A673 (cell line): ENCODE data around the gene PINLYP. TPM values are rescaled to one million over a fixed set of nuclear protein-coding genes. Genes with fewer than 3 reads are reported as not detected.
"Not testable (repeated sequence)": the region's sequence is repeated elsewhere in the genome, so short reads cannot be mapped to it uniquely, and the experiment has no call there.

Experiments
- BruUV-seq: library from RNA; stranded (reverse); fragments of 400-500 nt; replicated peaks from 2 replicates; lab custom pipeline; 2021; lab: Mats Ljungman, UMichigan
- CTCF ChIA-PET: fragments of 300-600 bp; sonication (Branson Sonifier 250); formaldehyde crosslinking; loops from one replicate; lab custom pipeline; 2022; ENCODE audit warnings: antibody characterized with exemption; lab: Charles Lee
- POLR2A ChIA-PET: fragments of 300-600 bp; sonication (Branson Sonifier 250); formaldehyde crosslinking; loops from one replicate; lab custom pipeline; 2022; ENCODE audit warnings: antibody characterized with exemption; ENCODE audit not compliant: low non-redundant PET; lab: Charles Lee
- DNase-seq: peaks from one replicate; pipeline ENCODE4 v3.0.0-alpha.2; 2015; ENCODE audit warnings: low spot score
- H3K27ac ChIP-seq: fragments of 200-600 bp; sonication (generic); 2 replicates; pipeline ENCODE4 v1.5.1; 2016; ENCODE audit warnings: mixed run types, low read depth, mild to moderate bottlenecking, mixed read lengths, antibody characterized with exemption, low read length; ENCODE audit not compliant: poor library complexity, severe bottlenecking
- H3K27me3 ChIP-seq: fragments of 200-600 bp; sonication (generic); replicated peaks from 2 replicates; pipeline ENCODE4 v1.6.1; 2017; ENCODE audit warnings: mixed run types, low read depth, mild to moderate bottlenecking, mixed read lengths, antibody characterized with exemption, low read length; ENCODE audit not compliant: insufficient read depth, poor library complexity
- H3K36me3 ChIP-seq: fragments of 200-600 bp; sonication (generic); 2 replicates; pipeline ENCODE4 v1.6.1; 2016; ENCODE audit warnings: mixed run types, mild to moderate bottlenecking, mixed read lengths, antibody characterized with exemption, low read length; ENCODE audit not compliant: insufficient read depth, poor library complexity, severe bottlenecking
- H3K4me1 ChIP-seq: fragments of 200-600 bp; sonication (generic); 2 replicates; pipeline ENCODE4 v1.6.1; 2017; ENCODE audit warnings: mixed run types, mild to moderate bottlenecking, mixed read lengths, antibody characterized with exemption, low read length; ENCODE audit not compliant: insufficient read depth, poor library complexity, severe bottlenecking
- H3K4me3 ChIP-seq: fragments of 200-600 bp; sonication (generic); 2 replicates; pipeline ENCODE4 v1.5.1; 2016; ENCODE audit warnings: low read depth, mixed run types, mild to moderate bottlenecking, mixed read lengths, low read length; ENCODE audit not compliant: poor library complexity, severe bottlenecking
- H3K9me3 ChIP-seq: fragments of 200-600 bp; sonication (generic); 2 replicates; pipeline ENCODE4 v1.6.1; 2016; ENCODE audit warnings: mixed run types, low read depth, mild to moderate bottlenecking, mixed read lengths, antibody characterized with exemption, low read length; ENCODE audit not compliant: poor library complexity, severe bottlenecking
- EZH2 ChIP-seq: fragments of 200-600 bp; sonication (generic); IDR thresholded peaks from 2 replicates; pipeline ENCODE4 v1.6.1; 2017; ENCODE audit warnings: borderline replicate concordance, low read depth, mild to moderate bottlenecking, mixed read lengths, antibody characterized with exemption, low read length; ENCODE audit not compliant: poor library complexity, severe bottlenecking
- intact Hi-C: fragments of 100-400 bp; cut with micrococcal nuclease; formaldehyde crosslinking; loops from one replicate; pipeline ENCODE4 v1.10.0; 2022; ENCODE audit not compliant: unreplicated experiment
- total RNA-seq: library from RNA; stranded (reverse); gene quantifications from 2 replicates; pipeline ENCODE4 v1.2.3, GENCODE V29; 2021
- TF ChIP-seq, protein P1 (sequence below): fragments of 300-800, 200-600 bp; sonication (generic); conservative IDR thresholded peaks from 2 replicates; pipeline ENCODE4 v1.5.1; 2017; ENCODE audit warnings: low read depth, mild to moderate bottlenecking, antibody characterized with exemption, low read length, moderate library complexity, mixed read lengths

Gene PINLYP
- total RNA-seq, 1 experiment from 2014 or later = 14.3 TPM

DNA sequence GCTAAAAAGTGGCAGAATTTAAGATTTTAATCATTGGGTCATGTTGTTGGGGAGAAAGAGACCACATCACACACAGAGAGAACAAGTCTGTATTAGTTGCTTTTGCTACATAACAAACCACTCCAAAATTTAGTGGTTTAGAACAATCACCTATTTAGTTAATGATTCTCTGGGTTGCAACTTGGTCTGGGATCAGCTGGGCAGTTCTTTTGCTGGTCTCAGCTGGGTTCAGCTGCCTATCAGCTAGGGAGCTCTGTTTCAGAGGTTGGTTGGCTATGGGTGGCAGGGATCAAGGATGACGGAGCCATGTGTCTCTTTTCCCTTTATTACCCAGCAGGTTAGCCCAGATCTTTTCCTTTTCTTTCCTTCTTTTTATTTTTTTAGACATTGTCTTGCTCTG lies 8.9 kb downstream of the PINLYP start:
- intact Hi-C loops = no loop called here
- Histone ChIP-seq H3K4me1 (peaks cover 7% of the 10 kb centered on the region), H3K9me3 (no peaks in the 10 kb centered on the region), H3K4me3 (no peak overlapping the region), H3K27me3 (no peaks in the 10 kb centered on the region), H3K27ac (peak overlapping the region; percentile 1), H3K36me3 (no peaks in the 10 kb centered on the region)
- no peak for DNase-seq
- POLR2A ChIA-PET = no interaction called here
- no peak for TF ChIP-seq EZH2
- TF ChIP-seq, protein P1, sequence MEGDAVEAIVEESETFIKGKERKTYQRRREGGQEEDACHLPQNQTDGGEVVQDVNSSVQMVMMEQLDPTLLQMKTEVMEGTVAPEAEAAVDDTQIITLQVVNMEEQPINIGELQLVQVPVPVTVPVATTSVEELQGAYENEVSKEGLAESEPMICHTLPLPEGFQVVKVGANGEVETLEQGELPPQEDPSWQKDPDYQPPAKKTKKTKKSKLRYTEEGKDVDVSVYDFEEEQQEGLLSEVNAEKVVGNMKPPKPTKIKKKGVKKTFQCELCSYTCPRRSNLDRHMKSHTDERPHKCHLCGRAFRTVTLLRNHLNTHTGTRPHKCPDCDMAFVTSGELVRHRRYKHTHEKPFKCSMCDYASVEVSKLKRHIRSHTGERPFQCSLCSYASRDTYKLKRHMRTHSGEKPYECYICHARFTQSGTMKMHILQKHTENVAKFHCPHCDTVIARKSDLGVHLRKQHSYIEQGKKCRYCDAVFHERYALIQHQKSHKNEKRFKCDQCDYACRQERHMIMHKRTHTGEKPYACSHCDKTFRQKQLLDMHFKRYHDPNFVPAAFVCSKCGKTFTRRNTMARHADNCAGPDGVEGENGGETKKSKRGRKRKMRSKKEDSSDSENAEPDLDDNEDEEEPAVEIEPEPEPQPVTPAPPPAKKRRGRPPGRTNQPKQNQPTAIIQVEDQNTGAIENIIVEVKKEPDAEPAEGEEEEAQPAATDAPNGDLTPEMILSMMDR = no peak
- CTCF ChIA-PET = interaction anchor here (1.5 kb wide), 1 partner anchor 10 kb away, joined by 3 read pairs; no protein-coding TSS in a partner anchor
- BruUV-seq = no TSS peak

DNA sequence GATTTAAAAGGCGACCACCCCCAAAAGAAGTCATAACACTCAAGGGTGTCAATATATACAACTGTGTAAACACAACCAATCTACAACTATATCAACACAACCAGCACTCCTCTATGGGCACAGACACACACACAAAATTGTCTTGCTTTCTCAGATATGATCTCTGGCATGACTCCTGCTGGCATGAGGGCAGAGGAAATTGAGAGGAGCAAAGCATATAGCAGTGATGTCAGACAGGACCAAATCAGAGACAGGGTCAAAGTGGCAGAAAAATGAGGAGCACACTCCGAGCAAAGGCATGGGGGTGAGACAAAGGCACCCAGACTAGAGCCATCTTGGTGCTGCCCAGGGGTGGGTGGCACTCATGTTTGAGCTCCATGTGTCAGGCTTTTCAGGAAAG lies 10.7 kb downstream of the PINLYP start:
- TF ChIP-seq, protein P1 = no peak
- TF ChIP-seq EZH2 = no peak
- ChIA-PET CTCF (no interaction called here), POLR2A (no interaction called here)
- Histone ChIP-seq H3K27ac (no peak overlapping the region), H3K4me3 (no peak overlapping the region), H3K4me1 (peaks cover 1% of the 10 kb centered on the region), H3K9me3 (no peaks in the 10 kb centered on the region), H3K27me3 (no peaks in the 10 kb centered on the region), H3K36me3 (peaks cover 3% of the 10 kb centered on the region)
- intact Hi-C loops = no loop called here
- no peak for DNase-seq
- BruUV-seq = no TSS peak

DNA sequence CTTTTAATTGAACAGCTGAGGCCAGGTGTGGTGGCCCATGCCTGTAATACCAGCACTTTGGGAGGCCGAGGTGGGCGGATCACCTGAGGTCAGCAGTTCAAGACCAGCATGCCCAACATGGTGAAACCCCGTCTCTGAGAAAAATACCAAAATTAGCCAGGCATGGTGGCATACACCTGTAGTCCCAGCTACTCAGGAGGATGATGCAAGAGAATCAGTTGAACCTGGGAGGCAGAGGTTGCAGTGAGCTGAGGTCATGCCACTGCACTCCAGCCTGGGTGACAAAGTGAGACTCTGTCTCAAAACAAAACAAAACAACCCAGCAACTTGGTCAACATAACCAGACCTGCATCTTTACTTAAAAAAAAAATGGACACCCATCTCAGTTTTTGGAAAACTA lies 11.4 kb downstream of the PINLYP start:
- H3K9me3 ChIP-seq, H3K27me3 ChIP-seq, H3K4me3 ChIP-seq, H3K36me3 ChIP-seq, intact Hi-C loops, H3K4me1 ChIP-seq, H3K27ac ChIP-seq, BruUV-seq, CTCF ChIA-PET, DNase-seq: not testable (repeated sequence)
- POLR2A ChIA-PET = interaction anchor here (0.6 kb wide), 1 partner anchor 53 kb away, joined by 12 read pairs; no protein-coding TSS in a partner anchor

DNA sequence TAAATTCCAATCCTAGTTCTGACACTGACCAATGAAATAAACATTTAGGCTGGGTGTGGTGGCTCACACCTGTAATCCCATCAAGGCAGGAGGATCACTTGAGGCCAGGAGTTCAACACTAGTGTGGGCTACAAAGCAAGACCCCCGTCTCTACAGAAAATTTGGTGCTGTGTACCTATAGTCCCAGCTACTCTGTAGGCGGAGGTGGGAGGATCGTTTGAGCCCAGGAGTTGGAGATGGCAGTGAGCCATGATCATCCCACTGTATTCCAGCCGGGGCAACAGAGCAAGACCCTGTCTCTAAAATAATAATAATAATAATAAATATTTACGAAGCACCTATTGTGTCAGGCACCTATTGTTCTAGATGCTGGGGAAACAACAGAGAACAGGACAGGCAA lies 13.7 kb downstream of the PINLYP start:
- no peaks in the 10 kb centered on the region for H3K27me3 ChIP-seq
- POLR2A ChIA-PET = no interaction called here
- CTCF ChIA-PET = no interaction called here

More for the DNA sequence above, 13.7 kb downstream of the PINLYP start:
- no peak overlapping the region for H3K4me3 ChIP-seq
- H3K27ac ChIP-seq = no peak overlapping the region
- DNase-seq = no peak
- TF ChIP-seq EZH2 = no peak
- TF ChIP-seq, protein P1 = no peak
- peaks cover 13% of the 10 kb centered on the region for H3K36me3 ChIP-seq
- H3K9me3 ChIP-seq = no peaks in the 10 kb centered on the region
- no TSS peak for BruUV-seq
- H3K4me1 ChIP-seq = peaks cover under 1% of the 10 kb centered on the region
- intact Hi-C loops = no loop called here
